H1 (cell line): Measurements from ENCODE around the gene VSNL1. TPM values are rescaled to one million over a fixed set of nuclear protein-coding genes. Genes with fewer than 3 reads are reported as not detected.

Experiments
- CTCF ChIA-PET: fragments of 300-600 bp; sonication (Branson Sonifier 250); formaldehyde crosslinking; loops from one replicate; lab custom pipeline; 2021; ENCODE audit not compliant: partially characterized antibody; lab: Charles Lee
- POLR2A ChIA-PET: fragments of 300-600 bp; sonication (Branson Sonifier 250); formaldehyde crosslinking; loops from one replicate; lab custom pipeline; 2021; ENCODE audit warnings: inconsistent platforms; ENCODE audit not compliant: partially characterized antibody; lab: Charles Lee
- DNase-seq, 2 experiments: peaks; one replicate each; pipeline versions ENCODE4 v3.0.0 to v3.0.0-alpha.2; 2010 to 2022; ENCODE audit warnings: low spot score in 2 of 2, low read depth in 1 of 2, mixed read lengths in 1 of 2
- FAIRE-seq: peaks from 2 replicates; lab custom pipeline; 2011; peaks lifted over from hg19 to GRCh38; lab: Jason Lieb, UNC
- H2AFZ ChIP-seq: 2 replicates; pipeline ENCODE4 v1.8.1; 2012; ENCODE audit warnings: low read length, inconsistent platforms
- H2AK5ac ChIP-seq: 2 replicates; pipeline ENCODE4 v1.6.1; 2013; ENCODE audit warnings: low read depth, low read length
- H2BK120ac ChIP-seq: replicated peaks from 2 replicates; pipeline ENCODE3; 2013; ENCODE audit warnings: low read depth, low read length, inconsistent platforms
- H2BK12ac ChIP-seq: 2 replicates; pipeline ENCODE4 v1.6.1; 2013; ENCODE audit warnings: low read depth, low read length
- H2BK15ac ChIP-seq: 2 replicates; pipeline ENCODE4 v1.6.1; 2013; ENCODE audit warnings: low read length
- H2BK20ac ChIP-seq: 2 replicates; pipeline ENCODE4 v1.6.1; 2013; ENCODE audit warnings: low read length
- H2BK5ac ChIP-seq: 2 replicates; pipeline ENCODE4 v1.6.1; 2013; ENCODE audit warnings: low read depth, low read length
- H3K14ac ChIP-seq: 2 replicates; pipeline ENCODE4 v1.6.1; 2013; ENCODE audit warnings: inconsistent platforms; ENCODE audit not compliant: insufficient read length
- H3K18ac ChIP-seq: 2 replicates; pipeline ENCODE4 v1.6.1; 2013; ENCODE audit warnings: low read length; ENCODE audit errors: extremely low read depth
- H3K23ac ChIP-seq: 2 replicates; pipeline ENCODE4 v1.6.1; 2013; ENCODE audit warnings: inconsistent platforms; ENCODE audit not compliant: insufficient read length
- H3K23me2 ChIP-seq: 2 replicates; pipeline ENCODE4 v1.6.1; 2013; ENCODE audit warnings: low read depth, low read length
- H3K27ac ChIP-seq: 2 replicates; pipeline ENCODE4 v1.6.1; 2011; ENCODE audit warnings: low read depth, low read length, inconsistent platforms
- H3K27me3 ChIP-seq, 4 experiments: replicated peaks in 1 of 4; 1 replicate in 1 of 4; 2 replicates in 3 of 4; pipeline versions ENCODE4 v1.6.1 to v1.8.1; 2011 to 2013; ENCODE audit warnings: low read length in 3 of 4, mild to moderate bottlenecking in 3 of 4, inconsistent platforms in 2 of 4, mixed read lengths in 2 of 4, moderate library complexity in 1 of 4; ENCODE audit not compliant: control insufficient read depth in 3 of 4, insufficient read depth in 3 of 4; ENCODE audit errors: extremely low read depth in 1 of 4
- H3K36me3 ChIP-seq, 4 experiments: 2 replicates each; pipeline versions ENCODE4 v1.6.1 to v1.8.1; 2011 to 2013; ENCODE audit warnings: mild to moderate bottlenecking in 4 of 4, low read length in 3 of 4, moderate library complexity in 2 of 4, control low read depth in 1 of 4, inconsistent platforms in 1 of 4; ENCODE audit not compliant: insufficient read depth in 4 of 4, control insufficient read depth in 2 of 4
- H3K4ac ChIP-seq: replicated peaks from 2 replicates; pipeline ENCODE3; 2013; ENCODE audit warnings: low read length, low read depth, mixed read lengths, inconsistent platforms; ENCODE audit not compliant: insufficient read length
- H3K4me1 ChIP-seq, 4 experiments: replicated peaks in 1 of 4; 1 replicate in 1 of 4; 2 replicates in 3 of 4; pipeline versions ENCODE4 v1.6.1 to v1.8.1; 2011 to 2013; ENCODE audit warnings: low read length in 3 of 4, inconsistent platforms in 2 of 4, mixed read lengths in 1 of 4; ENCODE audit not compliant: insufficient read depth in 4 of 4, control insufficient read depth in 3 of 4
- H3K4me2 ChIP-seq, 2 experiments: 2 replicates each; pipeline versions ENCODE4 v1.6.1 to v1.8.1; 2011 to 2013; ENCODE audit warnings: low read depth in 2 of 2, low read length in 2 of 2, control low read depth in 1 of 2, inconsistent platforms in 1 of 2, mild to moderate bottlenecking in 1 of 2; ENCODE audit not compliant: insufficient read depth in 1 of 2
- H3K4me3 ChIP-seq, 4 experiments: fragments of 200-600, 300-600 bp in 1 of 4; sonication (generic), shearing (Covaris generic), sonication (Bioruptor Twin) in 1 of 4; 2 replicates each; pipeline versions ENCODE4 v1.5.1 to v1.8.1; 2011 to 2016; ENCODE audit warnings: low read length in 4 of 4, low read depth in 3 of 4, control low read depth in 2 of 4, inconsistent platforms in 2 of 4, mild to moderate bottlenecking in 2 of 4, mixed read lengths in 1 of 4, moderate library complexity in 1 of 4; ENCODE audit not compliant: insufficient read depth in 2 of 4; ENCODE audit errors: extremely low read depth in 1 of 4
- H3K56ac ChIP-seq: replicated peaks from 2 replicates; pipeline ENCODE3; 2013; ENCODE audit warnings: low read depth, mild to moderate bottlenecking, mixed read lengths, low read length, inconsistent platforms; ENCODE audit not compliant: insufficient read length
- H3K79me1 ChIP-seq: 2 replicates; pipeline ENCODE4 v1.6.1; 2013; ENCODE audit warnings: low read depth, low read length, control low read depth
- H3K79me2 ChIP-seq, 2 experiments: 2 replicates each; pipeline versions ENCODE4 v1.6.1 to v1.8.1; 2012 to 2013; ENCODE audit warnings: low read length in 2 of 2, mild to moderate bottlenecking in 2 of 2, inconsistent platforms in 1 of 2; ENCODE audit not compliant: insufficient read depth in 2 of 2, control insufficient read depth in 1 of 2
- H3K9ac ChIP-seq, 4 experiments: replicated peaks in 1 of 4; 1 replicate in 1 of 4; 2 replicates in 3 of 4; pipeline versions ENCODE4 v1.6.1 to v1.8.1; 2011 to 2013; ENCODE audit warnings: low read depth in 3 of 4, low read length in 3 of 4, control low read depth in 2 of 4, mild to moderate bottlenecking in 2 of 4, moderate library complexity in 2 of 4, inconsistent platforms in 1 of 4; ENCODE audit errors: extremely low read depth in 1 of 4
- H3K9me3 ChIP-seq, 2 experiments: 2 replicates each; pipeline versions ENCODE4 v1.6.1 to v1.8.1; 2012 to 2013; ENCODE audit warnings: mild to moderate bottlenecking in 2 of 2, moderate library complexity in 2 of 2, control low read depth in 1 of 2, inconsistent platforms in 1 of 2, low read depth in 1 of 2, low read length in 1 of 2, mixed read lengths in 1 of 2; ENCODE audit not compliant: insufficient read depth in 2 of 2
- H4K20me1 ChIP-seq, 2 experiments: replicated peaks in 1 of 2; 2 replicates each; pipeline versions ENCODE3 to v1.8.1; 2011 to 2013; ENCODE audit warnings: inconsistent platforms in 2 of 2, low read length in 2 of 2, mild to moderate bottlenecking in 1 of 2; ENCODE audit not compliant: insufficient read depth in 2 of 2, control insufficient read depth in 1 of 2
- H4K5ac ChIP-seq: 2 replicates; pipeline ENCODE4 v1.6.1; 2013; ENCODE audit warnings: low read length, low read depth, mixed read lengths, inconsistent platforms; ENCODE audit not compliant: insufficient read length
- H4K8ac ChIP-seq: 2 replicates; pipeline ENCODE4 v1.8.0; 2013; ENCODE audit warnings: mild to moderate bottlenecking, moderate library complexity, low read length, inconsistent platforms; ENCODE audit not compliant: insufficient read depth; ENCODE audit errors: extremely low read depth
- H4K91ac ChIP-seq: replicated peaks from 2 replicates; pipeline ENCODE3; 2013; ENCODE audit warnings: low read length, mixed read lengths, inconsistent platforms; ENCODE audit not compliant: insufficient read length
- CTBP2 ChIP-seq: IDR thresholded peaks from 2 replicates; pipeline ENCODE4 v1.7.0; 2011; ENCODE audit warnings: borderline replicate concordance, mild to moderate bottlenecking, moderate library complexity, mixed read lengths, low read length; ENCODE audit not compliant: insufficient read depth, insufficient read length
- NRF1 ChIP-seq: IDR thresholded peaks from 2 replicates; pipeline ENCODE4 v1.6.1; 2011; ENCODE audit warnings: mild to moderate bottlenecking, low read depth, low read length, improper control_type of control experiment
- TCF12 ChIP-seq: IDR thresholded peaks from 2 replicates; pipeline ENCODE4 v1.6.1; 2011; ENCODE audit warnings: low read depth, mild to moderate bottlenecking, low read length
- WGBS, 2 experiments: shearing (Covaris generic) in 1 of 2; methylation state at CpG; one replicate each; pipeline versions ENCODE4 v1.1.6 to v1.1.7; 2013 to 2015; ENCODE audit warnings: low lambda C conversion rate in 2 of 2, mixed read lengths in 2 of 2, inconsistent platforms in 1 of 2, low coverage in 1 of 2, missing lambda C conversion rate in 1 of 2; ENCODE audit not compliant: insufficient replicate concordance in 2 of 2, insufficient coverage in 1 of 2, insufficient read length in 1 of 2; ENCODE audit errors: extremely low coverage in 1 of 2, missing lambda C conversion rate in 1 of 2; 5-methylcytosine and 5-hydroxymethylcytosine counted together
- polyA plus RNA-seq, 7 experiments: library from polyadenylated mRNA; depleted of rRNA in 3 of 7; stranded (reverse) in 5 of 7; unstranded in 2 of 7; fragments of >200 nt in 5 of 7; fragments of 200-250 nt in 2 of 7; gene quantifications; 1 replicate in 5 of 7; 2 replicates in 1 of 7; 4 replicates in 1 of 7; pipeline versions ENCODE4 v1.2.1 to v1.2.3, GENCODE V29; 2011 to 2013; ENCODE audit warnings: missing spikeins in 2 of 7, mixed read lengths in 2 of 7
- total RNA-seq: library from RNA; stranded (reverse); fragmentation: NEBNext Ultra II Directional; extraction: Animal tissue kit (Norgen Biotek cat#: 25700); gene quantifications from 2 replicates; pipeline ENCODE4 v1.2.1, GENCODE V29; 2021
- TF ChIP-seq, protein P1 (sequence below): IDR thresholded peaks from 2 replicates; pipeline ENCODE4 v1.6.1; 2012; ENCODE audit warnings: inconsistent platforms

Gene VSNL1
- total and polyA plus RNA-seq, 2 of the 8 experiments (the other 6 are each of a cell fraction or from before 2014, with no cell fraction given) = 49.4 to 108 TPM

GRCh38 chr2:17599617-17600016, 59.1 kb downstream of the VSNL1 start:
- no peaks in the 10 kb centered on the region for H3K9me3 ChIP-seq
- ChIA-PET POLR2A (interaction anchor here (0.7 kb wide), 1 partner anchor 9 kb away, joined by 3 read pairs; no protein-coding TSS in a partner anchor), CTCF (no interaction called here)
- no peak overlapping the region for H3K4me2 ChIP-seq
- no peak overlapping the region for H2BK12ac ChIP-seq
- WGBS, 2 experiments = 76% methylated on average over 1 of the region's 1 CpG; no CpG with 5 or more reads in 1 of the 2 experiments
- no peak overlapping the region for H4K5ac ChIP-seq
- peaks cover 0 to 10% (median 7%) of the 10 kb centered on the region in 4 experiments; a peak in 3 of 7 replicates for H3K4me1 ChIP-seq
- FAIRE-seq (no peak), DNase-seq (peak in 1 of 2 experiments; percentile 16)
- no peak overlapping the region for H4K91ac ChIP-seq
- no peaks in the 10 kb centered on the region for H4K20me1 ChIP-seq
- no peak overlapping the region for H2BK20ac ChIP-seq
- no peak overlapping the region for H2BK120ac ChIP-seq
- H3K23me2 ChIP-seq = no peaks in the 10 kb centered on the region
- H3K9ac ChIP-seq = no peak overlapping the region
- no peaks in the 10 kb centered on the region for H3K79me2 ChIP-seq
- H2BK15ac ChIP-seq = no peak overlapping the region
- no peak overlapping the region for H3K18ac ChIP-seq
- H3K27ac ChIP-seq = no peak overlapping the region
- no peak overlapping the region for H2AFZ ChIP-seq
- peaks cover 2% of the 10 kb centered on the region; the same call in 1 of the 2 replicates for H3K79me1 ChIP-seq
- no peak overlapping the region for H4K8ac ChIP-seq
- H3K36me3 ChIP-seq = peaks cover 2 to 11% (median 2%) of the 10 kb centered on the region in 4 experiments; a peak in 4 of 8 replicates
- no peaks in the 10 kb centered on the region for H3K27me3 ChIP-seq
- no peak overlapping the region for H3K4ac ChIP-seq
- H3K56ac ChIP-seq = no peak overlapping the region
- no peak overlapping the region for H3K4me3 ChIP-seq
- no peak overlapping the region for H2AK5ac ChIP-seq
- H3K14ac ChIP-seq = no peak overlapping the region
- H3K23ac ChIP-seq = no peak overlapping the region
- H2BK5ac ChIP-seq = no peak overlapping the region
- TF ChIP-seq CTBP2 (no peak), NRF1 (no peak), TCF12 (no peak)
- TF ChIP-seq, protein P1, sequence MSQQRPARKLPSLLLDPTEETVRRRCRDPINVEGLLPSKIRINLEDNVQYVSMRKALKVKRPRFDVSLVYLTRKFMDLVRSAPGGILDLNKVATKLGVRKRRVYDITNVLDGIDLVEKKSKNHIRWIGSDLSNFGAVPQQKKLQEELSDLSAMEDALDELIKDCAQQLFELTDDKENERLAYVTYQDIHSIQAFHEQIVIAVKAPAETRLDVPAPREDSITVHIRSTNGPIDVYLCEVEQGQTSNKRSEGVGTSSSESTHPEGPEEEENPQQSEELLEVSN = no peak
